ENCODE measurements around the gene CDC42BPB.

CDC42BPB gene

GRCh38 chr14:102920998-102921304 lies 136.4 kb downstream of the CDC42BPB start:
- H3K27ac ChIP-seq, result no peak overlapping the region
- no peak overlapping the region for H3K4me2 ChIP-seq (ENCODE audit: low read length)
- H3K36me3 ChIP-seq (ENCODE audit: control insufficient read depth, insufficient read depth, low read length), result no peaks in the 10 kb centered on the region
- TF ChIP-seq, protein P1, sequence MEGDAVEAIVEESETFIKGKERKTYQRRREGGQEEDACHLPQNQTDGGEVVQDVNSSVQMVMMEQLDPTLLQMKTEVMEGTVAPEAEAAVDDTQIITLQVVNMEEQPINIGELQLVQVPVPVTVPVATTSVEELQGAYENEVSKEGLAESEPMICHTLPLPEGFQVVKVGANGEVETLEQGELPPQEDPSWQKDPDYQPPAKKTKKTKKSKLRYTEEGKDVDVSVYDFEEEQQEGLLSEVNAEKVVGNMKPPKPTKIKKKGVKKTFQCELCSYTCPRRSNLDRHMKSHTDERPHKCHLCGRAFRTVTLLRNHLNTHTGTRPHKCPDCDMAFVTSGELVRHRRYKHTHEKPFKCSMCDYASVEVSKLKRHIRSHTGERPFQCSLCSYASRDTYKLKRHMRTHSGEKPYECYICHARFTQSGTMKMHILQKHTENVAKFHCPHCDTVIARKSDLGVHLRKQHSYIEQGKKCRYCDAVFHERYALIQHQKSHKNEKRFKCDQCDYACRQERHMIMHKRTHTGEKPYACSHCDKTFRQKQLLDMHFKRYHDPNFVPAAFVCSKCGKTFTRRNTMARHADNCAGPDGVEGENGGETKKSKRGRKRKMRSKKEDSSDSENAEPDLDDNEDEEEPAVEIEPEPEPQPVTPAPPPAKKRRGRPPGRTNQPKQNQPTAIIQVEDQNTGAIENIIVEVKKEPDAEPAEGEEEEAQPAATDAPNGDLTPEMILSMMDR (IDR thresholded peaks at IDR 0.05), result no peak
- no peak overlapping the region for H3K9ac ChIP-seq
- no peak overlapping the region for H3K4me3 ChIP-seq (ENCODE audit: low read depth, low read length)
- peaks cover 7% of the 10 kb centered on the region for H3K27me3 ChIP-seq (ENCODE audit: control insufficient read depth, insufficient read depth, low read length)
- no peaks in the 10 kb centered on the region for H3K9me3 ChIP-seq (ENCODE audit: control insufficient read depth, low read length)
- H2AFZ ChIP-seq, result no peak overlapping the region
- H3K79me2 ChIP-seq, result no peaks in the 10 kb centered on the region
- H3K4me1 ChIP-seq, result no peaks in the 10 kb centered on the region

- no peaks in the 10 kb centered on the region for H3K9me3 ChIP-seq (ENCODE audit: control insufficient read depth, low read length)
- peaks cover 7% of the 10 kb centered on the region for H3K27me3 ChIP-seq (ENCODE audit: control insufficient read depth, insufficient read depth, low read length)
- H3K27ac ChIP-seq, result no peak overlapping the region
- no peak overlapping the region for H3K4me3 ChIP-seq (ENCODE audit: low read depth, low read length)
- no peaks in the 10 kb centered on the region for H3K4me1 ChIP-seq
- no peaks in the 10 kb centered on the region for H3K36me3 ChIP-seq (ENCODE audit: control insufficient read depth, insufficient read depth, low read length)
- no peak overlapping the region for H2AFZ ChIP-seq
- no peaks in the 10 kb centered on the region for H3K79me2 ChIP-seq
- no peak overlapping the region for H3K4me2 ChIP-seq (ENCODE audit: low read length)
- TF ChIP-seq, protein P1 (IDR thresholded peaks at IDR 0.05), result no peak
- no peak overlapping the region for H3K9ac ChIP-seq
These were observed 136.9 kb downstream of the CDC42BPB start for GRCh38 chr14:102920273-102920997.

GRCh38 chr14:102918438-102918837 lies 138.9 kb downstream of the CDC42BPB start:
- H3K4me1 ChIP-seq, result no peaks in the 10 kb centered on the region
- H3K9ac ChIP-seq, result no peak overlapping the region
- H3K27ac ChIP-seq, result no peak overlapping the region
- no peaks in the 10 kb centered on the region for H3K36me3 ChIP-seq (ENCODE audit: control insufficient read depth, insufficient read depth, low read length)
- no peak overlapping the region for H3K4me3 ChIP-seq (ENCODE audit: low read depth, low read length)
- H3K9me3 ChIP-seq (ENCODE audit: control insufficient read depth, low read length), result no peaks in the 10 kb centered on the region
- no peak overlapping the region for H3K4me2 ChIP-seq (ENCODE audit: low read length)
- peaks cover 5% of the 10 kb centered on the region for H3K27me3 ChIP-seq (ENCODE audit: control insufficient read depth, insufficient read depth, low read length)
- TF ChIP-seq, protein P1 (IDR thresholded peaks at IDR 0.05), result no peak
- no peak overlapping the region for H2AFZ ChIP-seq
- H3K79me2 ChIP-seq, result no peaks in the 10 kb centered on the region

DNA sequence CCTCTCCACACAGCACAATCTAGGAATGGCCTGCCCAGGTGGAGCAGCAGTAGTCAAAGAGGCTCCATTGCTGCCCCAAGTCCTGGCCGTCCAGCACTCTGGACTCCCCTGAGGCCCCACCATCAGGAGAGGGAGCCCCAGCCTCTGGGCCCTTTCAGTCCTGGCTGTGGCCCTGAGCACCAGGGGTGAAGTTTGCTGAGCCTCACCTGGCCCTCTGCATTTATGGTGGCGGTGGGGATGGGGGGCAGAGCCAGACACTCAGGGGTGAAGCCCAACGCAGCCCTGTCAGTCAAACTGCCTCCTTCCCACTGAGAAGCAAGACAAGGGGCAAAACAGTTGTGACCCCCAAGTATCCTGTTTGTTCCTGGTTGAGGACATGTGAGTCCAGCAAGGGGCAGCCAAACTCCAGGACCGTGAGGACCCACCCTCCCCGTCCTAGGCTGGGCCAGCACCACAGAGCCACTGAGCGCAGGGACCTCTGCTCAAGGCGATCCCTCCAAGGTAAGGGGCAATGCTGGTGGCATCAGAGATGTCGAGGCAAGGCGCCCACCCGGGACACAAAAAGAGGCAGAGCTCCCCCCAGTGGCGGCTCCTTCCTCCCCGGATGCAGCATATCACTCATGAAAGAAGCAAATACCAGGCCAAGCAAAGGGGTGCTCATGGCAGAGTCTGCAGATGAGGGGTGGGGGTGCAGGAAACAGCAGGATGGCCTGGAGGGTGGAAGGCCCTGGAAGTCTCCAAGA lies 139.7 kb downstream of the CDC42BPB start:
- TF ChIP-seq, protein P1 (IDR thresholded peaks at IDR 0.05), result no peak
- Histone ChIP-seq H3K4me3 (ENCODE audit: low read depth, low read length) (no peak overlapping the region), H3K9ac (no peak overlapping the region), H3K9me3 (ENCODE audit: control insufficient read depth, low read length) (no peaks in the 10 kb centered on the region), H3K79me2 (no peaks in the 10 kb centered on the region), H2AFZ (no peak overlapping the region), H3K27me3 (ENCODE audit: control insufficient read depth, insufficient read depth, low read length) (no peaks in the 10 kb centered on the region), H3K36me3 (ENCODE audit: control insufficient read depth, insufficient read depth, low read length) (no peaks in the 10 kb centered on the region), H3K4me1 (no peaks in the 10 kb centered on the region), H3K4me2 (ENCODE audit: low read length) (no peak overlapping the region), H3K27ac (no peak overlapping the region)

- Histone ChIP-seq H3K4me1 (no peaks in the 10 kb centered on the region), H3K79me2 (no peaks in the 10 kb centered on the region)
- TF ChIP-seq, protein P1 (IDR thresholded peaks at IDR 0.05), result no peak
These were observed 140.3 kb downstream of the CDC42BPB start for GRCh38 chr14:102917056-102917385.

More at GRCh38 chr14:102917056-102917385, 140.3 kb downstream of the CDC42BPB start:
- no peak overlapping the region for H2AFZ ChIP-seq
- no peak overlapping the region for H3K27ac ChIP-seq
- no peak overlapping the region for H3K9ac ChIP-seq
- H3K4me3 ChIP-seq (ENCODE audit: low read depth, low read length), result no peak overlapping the region
- no peak overlapping the region for H3K4me2 ChIP-seq (ENCODE audit: low read length)
- H3K27me3 ChIP-seq (ENCODE audit: control insufficient read depth, insufficient read depth, low read length), result no peaks in the 10 kb centered on the region
- no peaks in the 10 kb centered on the region for H3K9me3 ChIP-seq (ENCODE audit: control insufficient read depth, low read length)
- H3K36me3 ChIP-seq (ENCODE audit: control insufficient read depth, insufficient read depth, low read length), result no peaks in the 10 kb centered on the region

Data from parathyroid adenoma (tissue), 2 donors.